HG02571 (cell line): ENCODE results near the gene IVNS1ABP.
"Not testable (repeated sequence)": the region's sequence is repeated elsewhere in the genome, so short reads cannot be mapped to it uniquely, and the experiment has no call there.

Source experiments
- ATAC-seq: cut with Tn5 transposase; IDR thresholded peaks from one replicate; pipeline ENCODE4 v1.9.1; 2021; ENCODE audit warnings: mild to moderate bottlenecking, moderate library complexity; ENCODE audit not compliant: unreplicated experiment

Gene IVNS1ABP

DNA sequence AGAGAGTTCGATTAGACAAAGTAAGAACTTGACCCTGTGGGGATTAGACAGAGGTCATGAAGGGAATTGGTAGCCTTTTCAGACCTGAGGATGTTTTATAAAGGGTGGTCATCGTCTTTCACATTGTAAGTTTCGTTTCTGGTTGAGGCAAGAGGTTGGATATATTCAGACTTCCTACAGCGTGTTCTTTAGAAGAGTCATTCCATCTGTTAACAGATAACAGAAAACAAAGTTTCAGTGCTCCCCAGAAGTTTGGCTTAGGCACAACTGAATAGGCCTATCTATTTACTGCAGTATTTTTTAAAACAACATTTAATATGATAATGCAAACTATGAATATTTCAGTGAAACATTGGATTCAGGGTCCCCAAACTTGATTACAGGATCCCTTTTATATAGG lies 17.1 kb upstream of the IVNS1ABP start:
- no peak for ATAC-seq

DNA sequence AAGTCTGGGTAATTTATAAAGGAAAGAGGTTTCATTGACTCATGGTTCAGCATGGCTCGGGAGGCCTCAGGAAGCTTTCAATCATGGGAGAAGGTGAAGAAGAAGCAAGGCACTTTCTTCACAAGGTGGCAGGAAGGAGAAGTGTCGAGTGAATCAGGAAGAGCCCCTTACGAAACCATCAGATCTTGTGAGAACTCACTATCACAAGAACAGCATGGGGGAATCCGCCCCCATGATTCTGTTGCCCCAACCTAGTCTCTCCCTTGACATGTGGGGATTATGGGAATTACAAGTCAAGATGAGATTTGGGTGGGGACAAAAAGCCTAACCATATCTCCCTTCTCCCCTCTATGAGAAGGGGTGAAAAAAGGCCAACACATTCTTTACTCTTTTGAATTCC lies 11.2 kb upstream of the IVNS1ABP start:
- no peak for ATAC-seq

DNA sequence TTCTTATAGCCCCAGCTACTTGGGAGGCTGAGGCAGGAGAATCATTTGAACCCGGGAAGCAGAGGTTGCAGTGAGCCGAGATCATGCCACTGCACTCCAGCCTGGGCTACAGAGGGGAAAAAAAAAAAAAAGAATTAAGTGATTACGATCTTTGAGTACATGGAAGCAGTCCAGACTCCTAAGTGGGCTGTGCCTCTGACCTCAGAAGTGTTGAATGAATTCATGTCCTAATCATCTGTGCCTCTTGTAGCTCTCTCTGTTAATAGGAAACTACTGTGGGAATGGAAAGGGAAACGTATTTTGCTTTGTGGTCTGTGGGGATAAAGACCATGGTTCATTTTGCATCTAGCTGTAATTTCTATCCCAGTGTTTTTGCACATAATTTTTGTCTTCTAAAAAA lies 8.4 kb upstream of the IVNS1ABP start:
- ATAC-seq, result no peak

DNA sequence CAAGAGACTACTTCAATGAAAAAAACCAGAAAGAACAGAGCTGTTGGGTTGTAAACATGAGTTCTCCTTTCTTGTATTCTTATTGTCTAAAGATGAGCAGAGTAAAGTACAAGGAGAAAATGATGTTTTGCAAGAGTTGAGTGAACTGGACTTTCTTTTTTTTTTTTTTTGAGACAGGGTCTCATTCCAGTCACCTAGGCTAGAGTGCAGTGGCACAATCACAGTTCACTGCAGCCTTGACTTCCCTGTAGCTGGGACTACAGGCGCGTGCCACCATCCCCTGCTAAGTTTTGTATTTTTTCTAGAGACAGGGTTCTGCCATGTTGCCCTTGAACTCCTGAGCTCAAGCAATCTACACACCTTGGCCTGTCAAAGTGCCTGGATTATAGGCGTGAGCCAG lies 7.1 kb upstream of the IVNS1ABP start:
- ATAC-seq, result no peak

DNA sequence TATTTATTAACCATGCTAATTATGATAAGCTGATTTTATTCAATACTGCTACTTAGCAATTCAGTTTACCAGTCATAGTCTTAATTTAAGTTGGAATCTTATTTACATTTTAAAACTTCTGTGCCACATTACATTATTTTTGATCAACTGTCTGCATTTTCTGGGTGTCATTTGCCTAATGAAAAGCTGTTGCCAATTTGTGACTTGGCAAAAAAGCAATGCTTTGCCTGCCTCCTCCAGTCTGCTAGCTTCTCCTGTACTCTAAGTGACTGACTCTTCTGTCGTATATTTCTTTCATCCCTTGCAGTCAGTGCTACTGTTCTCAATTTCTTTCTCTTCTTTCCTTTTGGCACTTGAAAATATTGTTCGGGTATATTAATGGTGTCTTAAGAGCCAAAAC lies 5.6 kb upstream of the IVNS1ABP start:
- no peak for ATAC-seq

DNA sequence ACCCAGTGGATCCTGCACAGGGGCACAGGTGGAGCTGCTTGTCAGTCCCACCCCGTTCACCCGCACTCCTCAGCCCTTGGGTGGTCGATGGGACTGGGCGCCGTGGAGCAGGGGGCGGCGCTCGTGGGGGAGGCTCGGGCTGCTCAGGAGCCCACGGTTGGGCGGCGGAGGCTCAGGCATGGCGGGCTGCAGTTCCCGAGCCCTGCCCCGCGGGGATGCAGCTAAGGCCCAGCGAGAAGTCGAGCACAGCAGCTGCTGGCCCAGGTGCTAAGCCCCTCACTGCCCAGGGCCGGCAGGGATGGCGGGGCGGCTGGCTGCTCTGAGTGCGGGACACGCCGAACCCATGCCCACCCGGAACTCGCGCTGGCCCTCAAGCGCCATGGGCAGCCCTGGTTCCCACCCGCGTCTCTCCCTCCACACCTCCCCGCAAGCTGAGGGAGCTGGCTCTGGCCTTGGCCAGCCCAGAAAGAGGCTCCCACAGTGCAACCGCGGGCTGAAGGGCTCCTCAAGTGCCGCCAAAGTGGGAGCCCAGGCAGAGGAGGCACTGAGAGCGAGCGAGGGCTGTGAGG lies 4.7 kb upstream of the IVNS1ABP start:
- ATAC-seq, result not testable (repeated sequence)

DNA sequence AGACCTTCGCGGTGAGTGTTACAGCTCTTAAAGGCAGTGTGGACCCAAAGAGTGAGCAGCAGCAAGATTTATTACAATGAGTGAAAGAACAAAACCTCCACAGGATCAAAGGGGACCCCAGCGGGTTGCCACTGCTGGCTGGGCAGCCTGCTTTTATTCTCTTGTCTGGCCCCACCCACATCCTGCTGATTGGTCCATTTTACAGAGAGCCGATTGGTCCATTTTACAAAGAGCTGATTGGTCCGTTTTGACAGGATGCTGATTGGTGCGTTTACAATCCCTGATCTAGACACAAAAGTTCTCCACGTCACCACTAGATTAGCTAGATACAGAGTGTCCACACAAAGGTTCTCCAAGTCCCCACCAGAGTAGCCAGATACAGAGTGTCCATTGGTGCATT lies 4.1 kb upstream of the IVNS1ABP start:
- ATAC-seq, result not testable (repeated sequence)

DNA sequence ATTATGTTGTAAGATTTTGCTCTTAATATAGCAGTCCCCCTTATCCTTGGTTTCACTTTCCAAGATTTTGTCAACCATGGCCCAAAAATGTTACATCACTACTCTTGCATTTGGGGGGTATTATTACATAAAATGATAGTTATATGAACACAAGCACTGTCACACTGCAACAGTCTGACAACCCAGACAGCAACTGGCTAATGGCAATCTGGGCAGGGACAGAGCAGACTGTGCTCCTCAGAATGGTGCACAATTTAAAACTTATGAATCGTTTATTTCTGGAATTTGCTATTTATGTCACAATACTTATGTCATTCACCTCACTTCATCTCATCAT lies 2.1 kb upstream of the IVNS1ABP start:
- no peak for ATAC-seq

DNA sequence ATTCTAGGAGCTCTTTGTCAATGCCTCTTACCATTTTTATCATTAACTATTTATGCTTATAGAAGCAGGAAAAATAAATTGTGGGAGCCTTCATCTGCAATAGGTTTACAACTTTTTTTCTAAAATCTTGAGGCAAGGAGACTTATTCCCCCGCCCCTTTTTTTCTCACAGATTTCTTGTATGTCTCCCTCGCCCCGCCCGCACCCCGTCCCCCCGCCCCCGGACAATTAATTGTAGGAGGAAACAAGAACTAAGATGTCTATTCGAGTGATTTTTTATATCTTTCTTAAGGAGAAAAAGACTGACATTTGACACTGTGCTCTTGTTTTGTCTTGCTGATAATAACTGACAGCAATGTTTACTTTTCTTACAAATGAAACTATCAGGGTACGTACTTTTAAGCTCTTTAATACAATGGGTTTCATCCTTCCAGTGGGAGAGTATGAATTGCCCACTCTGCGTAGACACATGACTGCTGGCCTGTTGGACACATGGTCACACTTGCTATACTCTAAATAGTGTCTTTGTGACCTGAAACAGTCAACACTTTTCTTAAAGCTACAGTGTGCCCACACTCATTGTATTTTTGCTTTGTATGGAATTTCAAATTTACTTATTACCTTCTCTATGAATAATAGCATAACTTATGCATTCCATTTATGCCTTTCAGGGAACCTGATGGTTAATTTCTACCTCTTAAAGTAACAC lies 1.5 kb upstream of the IVNS1ABP start:
- no peak for ATAC-seq

DNA sequence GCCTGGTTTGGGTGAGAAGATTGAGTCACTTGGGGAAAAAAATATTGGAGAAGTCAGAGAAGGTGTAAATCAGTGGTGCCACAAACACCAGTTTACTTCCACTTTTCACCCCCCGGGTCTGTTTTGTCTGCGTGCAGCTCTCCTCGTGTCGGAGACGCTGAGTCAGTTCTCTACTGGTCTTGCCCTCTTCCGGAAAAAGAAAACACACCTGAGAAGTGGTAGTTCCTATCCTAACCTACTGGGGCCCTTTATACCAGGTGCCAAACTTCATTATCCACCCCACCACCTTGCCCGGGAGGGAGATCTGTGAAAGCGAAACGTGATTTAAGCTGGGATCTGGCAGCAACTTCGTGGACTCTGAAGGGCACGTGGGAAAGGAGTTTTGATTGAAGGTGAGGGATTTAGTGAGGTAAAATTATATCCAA lies 855 bp upstream of the IVNS1ABP start:
- peak; percentile 31 for ATAC-seq

DNA sequence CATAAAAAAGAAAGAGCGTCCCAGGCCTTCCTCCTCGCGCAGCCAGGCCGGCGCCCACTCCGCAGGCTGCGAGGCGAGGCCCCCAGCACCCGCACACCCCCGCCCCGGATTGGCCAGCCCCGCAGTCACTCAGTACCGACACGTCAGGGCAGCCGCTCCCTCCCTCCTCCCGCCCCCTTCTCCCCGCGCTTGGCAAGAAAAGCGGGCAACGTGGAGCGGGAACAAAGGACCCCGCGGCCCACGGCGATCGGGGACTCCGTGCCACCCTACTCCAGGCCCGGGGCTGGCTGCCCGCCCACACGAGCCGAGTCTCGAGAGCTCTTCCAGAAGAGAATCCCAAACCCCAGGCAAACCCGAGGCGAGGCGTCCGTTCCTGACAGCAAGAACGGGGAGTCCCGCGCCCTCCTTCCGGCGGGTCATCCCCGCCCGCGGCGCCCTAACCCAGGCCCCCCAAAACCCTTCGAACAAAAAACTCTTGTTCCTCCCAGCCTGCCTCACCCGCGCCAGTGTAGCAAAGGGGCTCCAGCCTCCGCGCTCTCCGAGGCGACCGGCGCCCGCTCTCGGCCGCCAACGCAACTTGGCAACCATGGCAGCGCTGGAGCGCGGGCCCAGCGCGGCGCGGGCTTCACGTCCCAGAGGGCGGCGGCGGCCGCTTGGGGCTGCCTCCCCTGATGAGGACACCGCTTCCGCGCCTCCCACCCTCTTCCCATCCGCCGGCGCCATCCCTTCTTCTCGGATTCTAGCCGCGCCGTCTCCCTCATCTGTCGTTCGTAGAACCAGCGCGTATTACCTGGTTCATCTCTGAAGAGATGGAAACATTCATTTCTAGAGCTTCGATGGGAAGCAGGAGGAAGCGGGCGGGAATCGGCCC lies 645 bp downstream of the IVNS1ABP start:
- peak; percentile 42 for ATAC-seq

DNA sequence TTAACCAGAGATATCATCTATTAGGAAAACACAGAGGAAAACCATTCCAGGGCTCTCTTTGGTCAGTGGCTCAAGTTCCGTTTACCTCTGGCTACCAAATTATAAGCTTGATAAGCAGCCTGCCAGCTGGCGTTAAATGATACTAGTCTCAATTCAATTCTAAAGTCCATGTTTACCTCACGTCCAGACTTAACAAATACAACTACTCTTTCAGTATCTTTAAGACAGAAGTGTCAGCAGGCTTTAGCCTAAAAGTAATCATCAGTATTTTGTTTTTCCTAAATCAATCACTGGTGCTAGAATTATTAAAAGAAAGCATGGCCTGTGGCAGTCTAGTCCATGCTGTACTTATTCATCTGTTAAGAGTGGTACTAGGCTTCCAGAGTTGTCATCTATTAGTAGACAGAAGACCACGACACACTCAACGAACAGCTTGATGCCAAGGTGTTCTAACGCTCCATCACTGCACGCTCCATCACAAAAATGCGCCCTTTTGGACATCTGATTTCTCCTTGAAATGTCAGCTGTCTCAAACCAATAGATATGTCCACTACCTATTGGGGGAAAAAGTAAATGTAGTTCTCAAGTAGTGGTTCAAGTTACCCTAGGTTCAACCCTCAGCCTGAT lies 1.5 kb downstream of the IVNS1ABP start:
- no peak for ATAC-seq

DNA sequence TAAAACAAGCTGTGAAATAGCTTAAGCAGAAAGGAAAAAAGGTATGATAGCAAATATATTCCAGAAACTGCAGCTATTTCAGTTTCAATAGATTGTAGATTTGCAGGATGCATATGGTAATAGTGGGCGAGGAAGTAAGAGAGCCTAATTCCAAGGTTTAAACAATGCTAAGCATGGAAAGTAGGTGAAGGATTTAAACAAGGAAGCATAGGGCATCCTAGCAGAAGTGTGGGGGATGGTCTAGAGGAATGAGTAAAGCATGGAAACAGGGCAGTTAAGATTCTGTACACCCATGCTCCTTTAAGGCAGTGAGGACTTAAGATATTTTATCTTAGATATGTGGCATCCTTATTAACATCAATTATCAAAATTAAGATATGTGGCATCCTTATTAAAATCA lies 2.6 kb downstream of the IVNS1ABP start:
- no peak for ATAC-seq

DNA sequence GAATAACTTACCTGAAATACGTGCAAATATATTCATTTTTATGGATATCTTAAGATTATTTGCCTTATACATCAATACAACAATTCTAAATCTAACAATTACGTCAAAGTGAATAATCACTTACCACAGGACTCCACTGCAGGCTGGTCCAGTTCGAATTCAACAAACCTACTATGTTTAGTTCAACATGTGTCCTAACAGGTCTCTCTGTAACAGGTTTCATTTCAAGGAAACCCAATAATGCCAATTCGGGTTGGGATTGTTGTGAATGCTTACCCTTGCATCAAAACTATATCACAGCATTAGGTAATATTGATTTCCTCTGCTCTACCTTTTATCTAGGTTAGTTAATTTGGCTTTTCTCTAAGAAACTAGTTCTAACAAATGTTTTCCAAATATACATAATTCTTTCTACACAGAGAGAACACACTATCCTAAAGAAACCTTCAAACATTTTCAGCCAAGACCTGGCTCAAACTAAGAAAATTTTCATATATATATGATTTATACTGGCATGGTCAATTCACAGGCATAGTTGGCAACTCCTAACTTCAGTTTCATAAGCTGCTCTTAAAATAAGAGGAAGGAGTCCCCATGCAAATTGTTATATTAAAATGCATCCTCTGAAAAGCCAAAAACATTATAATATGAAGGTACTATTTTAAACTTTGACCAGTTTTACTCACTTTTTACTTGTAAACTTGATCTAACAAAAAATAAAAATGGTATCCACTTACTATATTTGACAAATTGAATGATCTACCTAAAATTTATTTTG lies 4.5 kb downstream of the IVNS1ABP start:
- no peak for ATAC-seq

DNA sequence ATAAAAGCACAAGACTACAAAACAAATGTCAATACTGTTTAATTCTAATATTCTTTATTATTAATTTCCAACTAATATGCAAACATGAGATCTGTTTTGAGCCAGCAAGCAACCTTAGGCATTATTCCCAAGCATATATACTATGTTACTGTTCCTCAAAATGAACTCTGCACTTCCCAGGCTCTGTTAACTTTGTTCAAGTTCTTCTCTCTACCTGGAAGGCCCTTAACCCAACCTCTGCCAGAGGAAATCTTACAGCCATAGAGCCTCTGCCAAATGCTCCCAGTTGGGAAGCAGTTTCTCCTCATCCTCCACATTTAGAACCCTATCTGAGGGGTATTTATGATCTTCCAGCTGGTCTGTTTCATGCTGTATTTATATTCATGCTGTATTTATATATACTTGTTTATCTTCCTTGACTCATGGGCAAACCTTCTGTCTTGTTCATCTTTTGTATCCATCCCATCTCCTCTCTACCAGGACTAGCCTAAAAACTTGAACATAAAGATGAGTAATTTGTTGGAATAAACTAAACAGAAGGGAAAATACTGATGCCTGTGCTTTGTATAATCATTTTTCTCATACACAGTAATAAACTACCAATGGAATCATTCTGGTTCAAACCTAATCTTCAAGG lies 5.3 kb downstream of the IVNS1ABP start:
- no peak for ATAC-seq

DNA sequence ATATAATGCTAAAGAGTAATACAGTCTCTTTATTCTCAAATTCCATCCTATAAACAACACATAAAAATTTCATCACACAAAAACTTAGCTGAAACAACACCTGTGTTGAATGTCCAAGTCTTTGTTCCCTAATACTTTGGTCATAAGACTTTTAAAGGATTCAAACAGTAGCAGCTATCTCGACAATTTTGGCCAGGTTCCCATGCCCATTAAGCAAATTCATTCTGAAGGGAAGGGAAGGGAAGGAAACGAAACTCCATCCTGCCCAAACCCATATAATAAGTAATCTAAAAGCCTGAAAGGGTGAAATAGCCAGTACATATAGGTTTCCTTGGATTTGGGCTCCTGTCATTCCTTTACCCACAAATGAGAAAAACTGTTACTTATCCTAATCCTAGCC lies 7.5 kb downstream of the IVNS1ABP start:
- ATAC-seq, result no peak

DNA sequence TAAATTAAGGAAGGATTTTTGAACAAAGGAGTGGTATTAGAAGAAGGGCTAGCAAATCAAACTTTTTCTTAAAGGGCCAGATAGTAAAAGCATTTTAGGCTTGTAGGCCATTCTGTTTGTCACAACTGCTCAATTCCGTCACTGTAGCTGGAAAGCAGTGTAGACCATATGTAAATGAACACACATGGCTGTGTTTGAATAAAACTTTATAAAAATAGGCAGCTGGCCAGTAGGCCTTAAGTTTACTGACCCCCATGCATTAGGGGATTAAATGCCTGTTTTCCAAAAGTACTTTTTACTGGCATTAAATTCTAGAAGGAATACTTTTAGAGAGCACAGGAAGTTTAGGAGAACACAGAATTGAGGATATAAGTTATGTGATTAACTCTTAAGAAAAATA lies 8.9 kb downstream of the IVNS1ABP start:
- ATAC-seq, result no peak

DNA sequence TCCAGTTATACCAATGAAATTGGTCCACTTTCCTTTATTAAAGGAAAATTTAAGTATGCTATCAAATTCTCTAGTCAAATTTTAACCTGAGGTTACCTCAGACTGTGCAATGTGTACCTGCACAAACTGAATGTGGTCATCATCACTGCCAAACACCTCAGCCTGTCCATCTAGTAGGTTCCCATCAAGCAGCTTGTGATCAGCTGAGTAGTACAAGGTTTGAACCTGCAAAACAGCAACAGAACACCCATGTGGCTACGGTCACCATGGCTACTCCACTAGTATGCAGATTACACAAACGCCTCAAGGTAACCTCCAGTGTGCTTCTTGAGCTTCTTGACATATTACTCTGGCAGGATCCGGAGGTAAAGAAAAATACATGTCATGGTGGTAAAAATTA lies 11.6 kb downstream of the IVNS1ABP start:
- no peak for ATAC-seq

DNA sequence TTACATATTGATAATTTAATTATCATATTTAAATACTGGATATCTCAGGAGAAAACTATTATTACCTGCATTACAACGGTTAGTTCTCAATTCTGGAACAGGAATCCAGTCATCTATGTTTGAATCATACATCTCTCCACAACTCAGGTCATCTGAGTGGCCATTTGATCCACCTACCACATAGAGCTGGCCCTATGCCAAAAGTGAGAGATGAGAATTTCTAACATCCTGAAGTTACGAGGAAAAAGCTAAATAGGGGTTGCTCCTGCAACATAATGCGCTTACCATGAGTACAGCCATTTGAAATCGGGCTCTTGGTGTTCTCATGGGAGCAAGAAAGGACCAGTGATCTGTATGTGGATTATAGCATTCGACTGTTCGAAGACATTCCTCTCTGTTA lies 16.9 kb downstream of the IVNS1ABP start:
- no peak for ATAC-seq

DNA sequence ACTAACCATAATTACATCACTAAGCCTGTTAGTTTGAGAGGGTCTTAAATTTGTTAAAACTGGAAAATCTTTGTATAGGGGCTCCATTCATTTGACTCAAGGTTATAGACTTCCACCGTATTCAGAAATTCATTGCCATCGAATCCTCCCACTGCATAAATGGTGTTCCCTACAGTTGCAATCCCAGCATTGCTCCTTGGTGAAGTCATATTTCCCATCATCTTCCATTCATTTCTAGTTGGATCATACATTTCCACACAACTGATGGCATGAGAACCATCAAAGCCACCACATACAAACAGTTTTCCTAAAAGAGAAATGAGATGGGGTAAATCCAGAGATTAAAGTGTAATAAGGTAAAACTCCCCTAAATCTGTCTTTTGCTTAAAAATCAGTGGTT lies 19.1 kb downstream of the IVNS1ABP start:
- no peak for ATAC-seq
